ENCODE data around the gene CCDC85C.

The CCDC85C gene

GRCh38 chr14:99513946-99514551 is 90.0 kb downstream of the CCDC85C start:
- no peak for TF ChIP-seq ELF4 (IDR thresholded peaks at IDR 0.05)
- TF ChIP-seq NFRKB (IDR thresholded peaks at IDR 0.05): no peak
- TF ChIP-seq FOXA1 (IDR thresholded peaks at IDR 0.05): no peak
- POLR2A ChIA-PET: no interaction called here
- CTCF ChIA-PET: interaction anchor here (1.0 kb wide), 1 partner anchor 12 kb away, joined by 3 read pairs; no protein-coding TSS in a partner anchor
- DNase-seq (ENCODE audit: extremely low spot score): no peak

GRCh38 chr14:99513183-99513694 is 90.8 kb downstream of the CCDC85C start:
- DNase-seq (ENCODE audit: extremely low spot score): no peak
- ChIA-PET POLR2A (no interaction called here), CTCF (interaction anchor here (1.0 kb wide), 1 partner anchor 13 kb away, joined by 3 read pairs; no protein-coding TSS in a partner anchor)
- TF ChIP-seq FOXK2 (IDR thresholded peaks at IDR 0.05) (no peak), TARDBP (IDR thresholded peaks at IDR 0.05) (no peak), SP1 (IDR thresholded peaks at IDR 0.05) (no peak), NFRKB (IDR thresholded peaks at IDR 0.05) (no peak), ZNF384 (IDR thresholded peaks at IDR 0.05) (no peak), SUZ12 (IDR thresholded peaks at IDR 0.05) (no peak), FOXA1 (IDR thresholded peaks at IDR 0.05) (no peak), L3MBTL2 (conservative IDR thresholded peaks at IDR 0.05) (no peak)

- TF ChIP-seq HDGF (IDR thresholded peaks at IDR 0.05; ENCODE audit: borderline replicate concordance) (no peak), LEF1 (IDR thresholded peaks at IDR 0.05; ENCODE audit: borderline replicate concordance) (no peak), BHLHE40 (IDR thresholded peaks at IDR 0.05; ENCODE audit: borderline replicate concordance) (no peak), SUZ12 (IDR thresholded peaks at IDR 0.05) (no peak), FOXK2 (IDR thresholded peaks at IDR 0.05) (no peak), FOXA1 (IDR thresholded peaks at IDR 0.05) (no peak), ARNT (IDR thresholded peaks at IDR 0.05) (no peak), TARDBP (IDR thresholded peaks at IDR 0.05) (no peak), L3MBTL2 (conservative IDR thresholded peaks at IDR 0.05) (no peak), PKNOX1 (IDR thresholded peaks at IDR 0.05) (no peak)
- CTCF ChIA-PET: interaction anchor here (1.0 kb wide), 1 partner anchor 13 kb away, joined by 3 read pairs; no protein-coding TSS in a partner anchor
- POLR2A ChIA-PET: no interaction called here
- no peak for DNase-seq (ENCODE audit: extremely low spot score)
Observed at GRCh38 chr14:99512571-99513182, 91.3 kb downstream of the CCDC85C start.

- ChIA-PET CTCF (interaction anchor here (0.6 kb wide), 1 partner anchor 119 kb away, joined by 3 read pairs; no protein-coding TSS in a partner anchor), POLR2A (no interaction called here)
- no peak for TF ChIP-seq NFRKB (IDR thresholded peaks at IDR 0.05)
- TF ChIP-seq PKNOX1 (IDR thresholded peaks at IDR 0.05): no peak
- TF ChIP-seq SUZ12 (IDR thresholded peaks at IDR 0.05): no peak
- no peak for TF ChIP-seq HDGF (IDR thresholded peaks at IDR 0.05; ENCODE audit: borderline replicate concordance)
- TF ChIP-seq CTBP1 (IDR thresholded peaks at IDR 0.05; ENCODE audit: borderline replicate concordance): no peak
- no peak for DNase-seq (ENCODE audit: extremely low spot score)
Observed at GRCh38 chr14:99512110-99512449, 91.9 kb downstream of the CCDC85C start.

- CTCF ChIA-PET: interaction anchor here (0.6 kb wide), 1 partner anchor 118 kb away, joined by 3 read pairs; no protein-coding TSS in a partner anchor
- TF ChIP-seq SP1 (IDR thresholded peaks at IDR 0.05): no peak
- TF ChIP-seq NFRKB (IDR thresholded peaks at IDR 0.05): no peak
- TF ChIP-seq SUZ12 (IDR thresholded peaks at IDR 0.05): no peak
- no peak for TF ChIP-seq ARNT (IDR thresholded peaks at IDR 0.05)
- no peak for TF ChIP-seq BHLHE40 (IDR thresholded peaks at IDR 0.05; ENCODE audit: borderline replicate concordance)
- no peak for TF ChIP-seq ELF4 (IDR thresholded peaks at IDR 0.05)
- POLR2A ChIA-PET: no interaction called here
- DNase-seq (ENCODE audit: extremely low spot score): no peak
Observed at GRCh38 chr14:99511421-99512109, 92.4 kb downstream of the CCDC85C start.

GRCh38 chr14:99510556-99511139 is 93.4 kb downstream of the CCDC85C start:
- no peak for DNase-seq (ENCODE audit: extremely low spot score)
- TF ChIP-seq BHLHE40 (IDR thresholded peaks at IDR 0.05; ENCODE audit: borderline replicate concordance) (no peak), ELF4 (IDR thresholded peaks at IDR 0.05) (no peak), FOXM1 (IDR thresholded peaks at IDR 0.05; ENCODE audit: borderline replicate concordance) (no peak), FOXK2 (IDR thresholded peaks at IDR 0.05) (no peak), FOXA1 (IDR thresholded peaks at IDR 0.05) (no peak), LEF1 (IDR thresholded peaks at IDR 0.05; ENCODE audit: borderline replicate concordance) (no peak), ZNF384 (IDR thresholded peaks at IDR 0.05) (no peak), SP1 (IDR thresholded peaks at IDR 0.05) (no peak), HDGF (IDR thresholded peaks at IDR 0.05; ENCODE audit: borderline replicate concordance) (no peak), TARDBP (IDR thresholded peaks at IDR 0.05) (no peak), ARNT (IDR thresholded peaks at IDR 0.05) (no peak), PKNOX1 (IDR thresholded peaks at IDR 0.05) (no peak), L3MBTL2 (conservative IDR thresholded peaks at IDR 0.05) (no peak), SUZ12 (IDR thresholded peaks at IDR 0.05) (no peak), CTBP1 (IDR thresholded peaks at IDR 0.05; ENCODE audit: borderline replicate concordance) (no peak), NFRKB (IDR thresholded peaks at IDR 0.05) (no peak)
- CTCF ChIA-PET: no interaction called here
- POLR2A ChIA-PET: no interaction called here

Data from HEK293T (cell line).